HG02840 (cell line): Measurements from ENCODE around the gene CLP1.

Experiments
- ATAC-seq: cut with Tn5 transposase; IDR thresholded peaks from one replicate; pipeline ENCODE4 v1.9.1; 2021; ENCODE audit warnings: mild to moderate bottlenecking, moderate library complexity, moderate number of reproducible peaks; ENCODE audit not compliant: unreplicated experiment, low FRiP score

CLP1 gene

DNA sequence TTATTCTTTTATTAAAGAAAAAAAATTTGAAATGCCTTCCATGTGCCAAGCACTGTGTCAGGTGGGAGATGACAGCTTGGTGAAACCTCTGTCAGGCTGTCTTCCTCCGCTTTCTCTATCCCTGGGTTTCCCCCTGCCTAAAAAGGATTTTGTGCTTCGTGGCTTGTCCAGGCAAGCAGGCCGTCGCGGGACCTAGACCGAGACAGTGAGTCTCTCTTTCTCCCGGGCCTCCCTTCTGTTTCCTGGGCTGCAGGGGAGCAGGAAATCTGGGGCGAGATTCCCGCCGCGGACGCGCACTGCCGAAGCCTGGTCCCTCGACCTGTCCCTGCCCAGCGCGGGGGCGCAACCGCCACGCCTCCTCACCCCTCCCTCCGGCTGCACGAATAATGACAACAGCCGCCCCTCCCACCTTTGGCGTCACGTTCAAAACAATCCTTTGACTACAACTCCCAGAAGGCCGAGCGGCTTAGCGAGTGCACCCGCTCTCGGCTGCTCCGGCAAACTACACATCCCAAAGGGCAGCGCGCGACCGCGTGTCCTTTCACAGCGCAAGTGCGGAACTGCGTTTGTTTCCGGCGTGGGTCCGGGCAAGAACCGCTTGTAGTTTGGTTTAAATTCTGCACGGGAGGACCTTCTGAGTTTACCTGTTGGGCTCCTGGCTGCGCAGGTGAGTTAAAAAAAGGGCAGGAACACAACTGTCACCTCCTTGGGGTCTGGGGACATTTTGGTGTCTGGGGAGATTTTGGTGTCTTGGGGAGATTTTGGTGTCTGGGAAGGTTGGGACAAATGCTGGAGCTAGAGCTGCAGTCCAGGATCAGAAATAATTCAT is at the start of gene CLP1:
Gene CLP1, plus strand, starts transcription at position 569 of the 829 bp plus-strand sequence. CDS start 1,715 bp downstream, outside the sequence.
- peak; percentile 99 for ATAC-seq

- no peak for ATAC-seq
Measured at GRCh38 chr11:57610170-57610569, 47.4 kb upstream of the CLP1 start.

DNA sequence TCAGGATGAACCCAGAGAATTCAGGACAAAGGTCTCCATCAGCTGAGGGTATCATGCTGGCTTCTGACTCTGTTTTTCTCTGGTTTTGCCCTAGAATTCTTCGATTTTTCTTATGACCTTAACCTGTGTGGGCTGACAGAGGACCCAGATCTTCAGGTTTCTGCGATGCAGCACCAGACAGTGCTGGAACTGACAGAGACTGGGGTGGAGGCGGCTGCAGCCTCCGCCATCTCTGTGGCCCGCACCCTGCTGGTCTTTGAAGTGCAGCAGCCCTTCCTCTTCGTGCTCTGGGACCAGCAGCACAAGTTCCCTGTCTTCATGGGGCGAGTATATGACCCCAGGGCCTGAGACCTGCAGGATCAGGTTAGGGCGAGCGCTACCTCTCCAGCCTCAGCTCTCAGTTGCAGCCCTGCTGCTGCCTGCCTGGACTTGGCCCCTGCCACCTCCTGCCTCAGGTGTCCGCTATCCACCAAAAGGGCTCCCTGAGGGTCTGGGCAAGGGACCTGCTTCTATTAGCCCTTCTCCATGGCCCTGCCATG is 43.3 kb upstream of the CLP1 start:
- no peak for ATAC-seq

DNA sequence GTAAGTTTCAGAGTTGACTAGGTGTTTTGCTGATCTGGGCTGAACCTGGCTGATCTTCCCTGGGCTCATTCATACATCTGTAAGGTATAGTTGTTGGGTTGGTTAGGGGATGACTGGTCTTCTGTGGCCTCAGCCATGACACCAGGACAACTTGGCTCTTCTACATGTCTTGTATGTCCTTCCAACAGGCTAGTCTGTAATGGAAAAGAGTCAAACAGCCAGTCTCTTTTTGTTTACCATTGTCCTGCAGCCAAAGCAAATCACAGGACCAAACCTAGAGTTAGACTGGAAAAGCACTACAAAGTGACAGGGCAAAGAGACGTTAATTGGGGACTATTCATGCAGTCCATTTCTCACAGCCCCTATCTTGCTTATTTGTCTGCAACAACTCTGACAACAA is 42.3 kb upstream of the CLP1 start:
- no peak for ATAC-seq

- ATAC-seq, result no peak
Measured at GRCh38 chr11:57616595-57616994, 41.0 kb upstream of the CLP1 start.

- ATAC-seq, result no peak
Measured at GRCh38 chr11:57618438-57618837, 39.1 kb upstream of the CLP1 start.

DNA sequence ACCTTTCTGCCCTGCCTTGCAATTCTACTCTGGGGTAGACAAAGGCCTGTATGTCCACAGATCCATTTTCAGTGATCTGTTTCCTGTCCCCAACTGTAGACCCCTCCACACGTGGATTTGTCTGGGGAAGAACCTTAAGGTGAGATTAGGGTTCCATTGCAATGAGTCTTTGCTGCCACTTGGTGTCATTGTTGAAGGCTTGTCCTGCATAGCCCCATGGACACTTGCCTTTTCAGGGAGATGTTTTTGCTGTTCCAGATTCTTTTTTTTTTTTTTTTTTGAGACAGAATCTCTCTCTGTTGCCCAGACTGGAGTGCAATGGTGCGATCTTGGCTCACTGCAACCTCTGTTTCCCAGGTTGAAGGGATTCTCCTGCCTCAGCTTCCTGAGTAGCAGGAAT is 38.2 kb upstream of the CLP1 start:
- no peak for ATAC-seq

GRCh38 chr11:57620467-57620866 is 37.1 kb upstream of the CLP1 start:
- no peak for ATAC-seq

- ATAC-seq, result no peak
Measured at GRCh38 chr11:57622263-57622662, 35.3 kb upstream of the CLP1 start.

GRCh38 chr11:57624864-57625263 is 32.7 kb upstream of the CLP1 start:
- no peak for ATAC-seq

GRCh38 chr11:57626895-57627294 is 30.7 kb upstream of the CLP1 start:
- ATAC-seq, result no peak

GRCh38 chr11:57630171-57630570 is 27.4 kb upstream of the CLP1 start:
- ATAC-seq, result no peak

GRCh38 chr11:57632116-57632515 is 25.4 kb upstream of the CLP1 start:
- no peak for ATAC-seq

DNA sequence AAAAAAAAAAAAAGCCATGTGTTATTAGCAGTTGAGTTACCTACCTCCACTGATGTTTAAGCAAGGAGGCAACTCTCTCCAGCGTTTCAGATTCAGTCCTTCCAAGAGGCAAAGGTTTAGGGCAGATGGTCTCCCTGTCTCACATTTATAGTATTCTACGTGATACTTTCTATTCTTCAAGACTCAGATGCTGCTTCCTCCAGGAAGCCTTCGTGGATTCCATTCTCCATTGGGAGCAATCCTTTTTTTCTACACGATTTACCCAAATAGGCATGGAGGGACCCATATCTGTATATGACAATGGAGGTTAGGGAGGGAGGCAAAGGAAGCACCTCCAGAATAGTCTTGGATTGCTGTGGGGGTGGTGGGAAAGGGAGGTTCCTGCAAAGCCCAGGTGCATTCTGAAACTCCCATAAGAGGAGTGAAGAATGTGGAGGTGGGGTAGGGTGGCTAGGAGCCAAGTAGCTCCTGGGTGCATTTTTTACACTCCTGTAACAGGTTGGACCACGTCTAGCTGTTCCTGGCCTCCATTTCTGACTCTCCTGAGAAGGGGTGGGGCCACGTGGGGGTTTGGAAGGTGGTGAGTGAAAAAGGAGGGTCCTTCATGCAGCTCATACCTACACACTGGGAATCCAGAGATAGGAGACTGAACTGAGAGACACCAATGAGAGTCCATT is 24.0 kb upstream of the CLP1 start:
- no peak for ATAC-seq

GRCh38 chr11:57634311-57634710 is 23.3 kb upstream of the CLP1 start:
- no peak for ATAC-seq

- ATAC-seq, result no peak
Measured at GRCh38 chr11:57635246-57635645, 22.3 kb upstream of the CLP1 start.

DNA sequence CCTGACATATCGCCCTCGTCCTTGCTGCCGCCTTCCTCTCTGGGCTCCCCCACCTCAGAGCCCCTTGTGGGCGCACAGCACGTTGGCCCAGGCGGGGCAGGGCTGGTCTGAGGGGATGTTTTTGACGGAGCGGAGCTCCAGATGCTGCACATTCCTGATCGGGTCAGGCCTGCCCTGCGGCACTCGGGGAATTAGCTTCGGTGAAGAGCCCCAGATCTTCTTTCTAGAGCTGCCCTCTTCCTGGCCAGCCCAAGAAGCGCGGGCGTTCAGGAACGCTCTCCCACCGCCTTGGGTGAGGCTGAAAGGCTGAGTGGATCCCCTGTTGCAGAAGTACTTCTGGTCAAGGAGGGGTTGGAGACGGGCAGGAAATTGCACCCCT is 19.9 kb upstream of the CLP1 start:
- ATAC-seq, result no peak

GRCh38 chr11:57638005-57638781 is 19.4 kb upstream of the CLP1 start:
- no peak for ATAC-seq

DNA sequence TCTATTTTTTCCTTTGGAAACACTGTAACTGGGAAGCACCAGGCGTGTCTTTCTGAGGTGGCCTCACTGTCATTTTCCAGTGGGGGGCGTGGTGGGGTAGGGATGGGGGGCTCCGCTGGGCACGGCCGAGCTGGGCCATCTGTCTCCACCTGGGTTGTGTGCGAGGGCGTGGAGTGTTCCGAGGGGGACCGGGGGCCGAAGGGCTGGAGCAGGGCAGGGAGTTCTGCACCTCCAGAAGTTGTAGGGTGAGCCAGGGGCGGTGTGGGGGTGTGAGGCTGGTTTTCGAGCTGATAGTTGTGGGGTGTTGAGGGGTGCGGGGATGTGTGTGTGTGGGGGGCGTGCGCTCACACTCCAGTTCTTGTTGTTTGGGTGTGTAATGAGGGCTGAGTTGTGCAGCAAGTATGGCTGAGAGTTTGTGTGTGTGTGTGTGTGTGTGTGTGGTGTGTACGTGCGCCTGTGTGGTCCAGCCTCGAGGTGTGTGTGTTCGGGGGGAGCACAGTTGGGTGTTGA is 18.7 kb upstream of the CLP1 start:
- no peak for ATAC-seq

DNA sequence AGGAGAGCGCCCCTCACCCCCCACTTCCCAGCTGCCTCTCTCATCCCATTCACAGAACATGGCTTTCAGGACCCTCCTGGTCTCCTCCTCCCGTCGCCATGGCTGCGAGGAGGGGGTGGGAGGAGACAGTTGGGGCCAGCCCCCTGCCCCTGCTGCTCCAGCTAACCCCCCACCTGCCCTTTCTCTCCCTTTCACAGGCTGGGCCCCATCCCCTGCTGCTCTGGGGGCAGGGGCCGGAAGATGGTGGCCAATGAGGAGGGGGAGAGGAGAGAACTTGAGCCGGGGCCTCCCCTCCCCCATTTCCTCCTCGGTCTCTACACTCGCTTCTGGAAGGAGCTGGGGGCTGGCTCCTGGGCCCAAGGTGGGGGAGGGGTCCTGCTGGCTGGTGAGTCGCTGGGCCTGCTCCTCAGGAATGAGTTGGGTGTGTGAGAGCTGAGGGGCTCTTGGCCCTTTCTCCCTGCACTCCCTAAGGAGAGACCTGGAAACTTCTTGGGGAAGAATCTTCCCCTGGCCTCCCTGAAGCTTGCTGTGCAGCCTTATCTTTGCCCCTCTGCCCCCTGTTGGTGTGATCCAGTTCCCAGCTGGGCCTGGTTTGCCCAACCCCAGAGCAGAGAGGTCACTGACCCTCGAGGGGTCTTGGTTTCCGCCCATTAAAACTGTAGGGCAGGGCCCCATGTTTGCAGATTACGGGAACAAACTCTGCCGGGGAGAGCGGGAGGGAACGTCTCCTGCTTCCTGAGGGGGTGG is 18.1 kb upstream of the CLP1 start:
- no peak for ATAC-seq
